ENCODE results near the gene GMPPB. TPM values are rescaled to one million over a fixed set of nuclear protein-coding genes. Genes with fewer than 3 reads are reported as not detected.
A peak's percentile ranks its signal among the peaks of the same experiment; 100 is the strongest.

GMPPB gene
- total and polyA plus RNA-seq, 2 of the 8 experiments (the other 6 are each of a cell fraction or from before 2014, with no cell fraction given), result 20.9 to 23.9 TPM

DNA sequence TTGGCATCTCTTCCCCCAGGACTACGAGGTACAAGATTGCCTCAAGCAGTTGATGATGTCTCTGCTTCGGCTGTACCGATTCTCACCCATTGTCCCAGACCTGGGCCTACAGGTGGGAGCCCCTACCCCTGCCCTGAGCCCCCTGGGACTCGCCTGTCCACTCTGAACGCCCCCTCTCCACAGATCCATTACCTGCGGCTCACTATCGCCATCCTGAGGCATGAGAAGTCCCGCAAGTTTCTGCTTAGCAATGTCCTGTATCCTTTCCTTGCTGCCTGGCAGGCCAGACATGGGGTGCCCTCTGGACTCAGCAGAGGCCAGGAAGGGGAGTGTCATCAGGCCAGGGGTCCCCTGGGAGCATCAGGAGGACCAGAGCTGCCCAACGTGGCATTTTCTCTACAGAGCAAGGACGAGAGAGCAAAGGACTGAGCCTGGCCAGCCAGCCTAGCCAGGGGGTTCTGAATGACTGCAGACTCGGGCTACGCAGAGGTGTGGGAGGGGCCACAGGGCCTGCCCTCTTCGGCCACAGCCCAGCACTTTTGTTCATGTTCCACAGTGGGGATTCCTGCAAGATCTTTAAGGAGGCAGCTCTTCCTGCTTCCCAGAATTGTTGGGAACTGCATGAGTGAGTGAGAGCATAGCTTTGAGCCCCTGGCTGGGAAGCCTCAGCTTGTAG, 23.2 kb downstream of the GMPPB start:
- Histone ChIP-seq H3K4me3 (ENCODE audit: extremely low read depth in 1 of 4, insufficient read depth in 2 of 4, low read depth in 3 of 4, low read length in 4 of 4) (no peak overlapping the region), H3K4me1 (replicated peaks in 1 of 4; ENCODE audit: control insufficient read depth in 3 of 4, insufficient read depth in 4 of 4, low read length in 3 of 4) (peaks cover 0 to 9% (median 5%) of the 10 kb centered on the region in 4 experiments; a peak in 5 of 7 replicates), H3K18ac (ENCODE audit: extremely low read depth, low read length) (no peak overlapping the region), H3K27ac (ENCODE audit: low read depth, low read length) (no peak overlapping the region), H3K9me3 (ENCODE audit: insufficient read depth in 2 of 2, low read depth in 1 of 2, low read length in 1 of 2) (no peaks in the 10 kb centered on the region), H3K4ac (replicated peaks; ENCODE audit: insufficient read length, low read depth, low read length) (no peak overlapping the region), H3K23ac (ENCODE audit: insufficient read length) (no peak overlapping the region), H3K27me3 (replicated peaks in 1 of 4; ENCODE audit: control insufficient read depth in 3 of 4, extremely low read depth in 1 of 4, insufficient read depth in 3 of 4, low read length in 3 of 4) (no peaks in the 10 kb centered on the region), H2AK5ac (ENCODE audit: low read depth, low read length) (no peak overlapping the region), H3K79me1 (ENCODE audit: low read depth, low read length) (no peaks in the 10 kb centered on the region), H3K56ac (replicated peaks; ENCODE audit: insufficient read length, low read depth, low read length) (no peak overlapping the region), H2AFZ (ENCODE audit: low read length) (no peak overlapping the region), H3K23me2 (ENCODE audit: low read depth, low read length) (no peaks in the 10 kb centered on the region), H2BK15ac (ENCODE audit: low read length) (no peak overlapping the region), H3K4me2 (ENCODE audit: insufficient read depth in 1 of 2, low read depth in 2 of 2, low read length in 2 of 2) (no peak overlapping the region), H4K5ac (ENCODE audit: insufficient read length, low read depth, low read length) (no peak overlapping the region), H4K8ac (ENCODE audit: extremely low read depth, insufficient read depth, low read length) (peak overlapping the region; percentile 5; the same call in 1 of the 2 replicates), H2BK12ac (ENCODE audit: low read depth, low read length) (no peak overlapping the region), H2BK5ac (ENCODE audit: low read depth, low read length) (no peak overlapping the region; the same call in 1 of the 2 replicates), H2BK120ac (replicated peaks; ENCODE audit: low read depth, low read length) (no peak overlapping the region), H4K20me1 (replicated peaks in 1 of 2; ENCODE audit: control insufficient read depth in 1 of 2, insufficient read depth in 2 of 2, low read length in 2 of 2) (peaks cover 8 to 13% of the 10 kb centered on the region in 2 experiments), H3K79me2 (ENCODE audit: control insufficient read depth in 1 of 2, insufficient read depth in 2 of 2, low read length in 2 of 2) (no peaks in the 10 kb centered on the region), H4K91ac (replicated peaks; ENCODE audit: insufficient read length, low read length) (no peak overlapping the region), H3K14ac (ENCODE audit: insufficient read length) (no peak overlapping the region), H3K9ac (replicated peaks in 1 of 4; ENCODE audit: extremely low read depth in 1 of 4, low read depth in 3 of 4, low read length in 3 of 4) (peak overlapping the region in 1 of 4 experiments; percentile 2; a peak in 1 of 7 replicates), H3K36me3 (ENCODE audit: control insufficient read depth in 2 of 4, insufficient read depth in 4 of 4, low read length in 3 of 4) (peaks cover 4 to 5% (median 5%) of the 10 kb centered on the region in 4 experiments; a peak in 5 of 8 replicates), H2BK20ac (ENCODE audit: low read length) (no peak overlapping the region)
- ChIA-PET CTCF (ENCODE audit: partially characterized antibody) (interaction anchor here (0.5 to 9.7 kb wide), 65 partner anchors 9 to 562 kb away, joined by 3 to 127 read pairs (median 4); partner anchors contain the start of genes AMIGO3, INKA1, MST1 and MST1R), POLR2A (ENCODE audit: partially characterized antibody) (interaction anchor here (0.6 to 5.7 kb wide), 10 partner anchors 11 to 272 kb away, joined by 3 to 57 read pairs (median 4); partner anchors contain the start of genes AMIGO3 and NICN1)
- DNase-seq (ENCODE audit: low read depth in 1 of 2, low spot score in 2 of 2) (peak in 1 of 2 experiments; percentile 71), FAIRE-seq (no peak)
- 86% methylated on average over 13 of the region's 13 CpGs; no CpG with 5 or more reads in 1 of the 2 experiments for WGBS, 2 experiments (ENCODE audit: extremely low coverage in 1 of 2, insufficient coverage in 1 of 2, insufficient read length in 1 of 2, insufficient replicate concordance in 2 of 2, low coverage in 1 of 2, low lambda C conversion rate in 2 of 2, missing lambda C conversion rate in 1 of 2)
- TF ChIP-seq POLR2A (IDR thresholded peaks at IDR 0.05; ENCODE audit: control extremely low read depth in 1 of 2, low read depth in 2 of 2, low read length in 2 of 2) (no peak), KDM1A (IDR thresholded peaks at IDR 0.05; ENCODE audit: borderline replicate concordance, low read length) (no peak), PHF8 (conservative IDR thresholded peaks at IDR 0.05; ENCODE audit: low read depth, low read length) (no peak), SIRT6 (IDR thresholded peaks at IDR 0.05; ENCODE audit: low read length) (no peak), RAD21 (IDR thresholded peaks at IDR 0.05 in 1 of 2, conservative IDR thresholded peaks at IDR 0.05 in 1 of 2; ENCODE audit: low read depth in 2 of 2, low read length in 2 of 2) (peak; percentile 33 to 46), JUND (IDR thresholded peaks at IDR 0.05; ENCODE audit: low read length) (no peak), POLR2AphosphoS5 (IDR thresholded peaks at IDR 0.05; ENCODE audit: low read depth, low read length) (no peak), TEAD4 (IDR thresholded peaks at IDR 0.05; ENCODE audit: low read depth, low read length) (no peak), SP4 (IDR thresholded peaks at IDR 0.05; ENCODE audit: low read length) (no peak)
- TF ChIP-seq, protein P1, sequence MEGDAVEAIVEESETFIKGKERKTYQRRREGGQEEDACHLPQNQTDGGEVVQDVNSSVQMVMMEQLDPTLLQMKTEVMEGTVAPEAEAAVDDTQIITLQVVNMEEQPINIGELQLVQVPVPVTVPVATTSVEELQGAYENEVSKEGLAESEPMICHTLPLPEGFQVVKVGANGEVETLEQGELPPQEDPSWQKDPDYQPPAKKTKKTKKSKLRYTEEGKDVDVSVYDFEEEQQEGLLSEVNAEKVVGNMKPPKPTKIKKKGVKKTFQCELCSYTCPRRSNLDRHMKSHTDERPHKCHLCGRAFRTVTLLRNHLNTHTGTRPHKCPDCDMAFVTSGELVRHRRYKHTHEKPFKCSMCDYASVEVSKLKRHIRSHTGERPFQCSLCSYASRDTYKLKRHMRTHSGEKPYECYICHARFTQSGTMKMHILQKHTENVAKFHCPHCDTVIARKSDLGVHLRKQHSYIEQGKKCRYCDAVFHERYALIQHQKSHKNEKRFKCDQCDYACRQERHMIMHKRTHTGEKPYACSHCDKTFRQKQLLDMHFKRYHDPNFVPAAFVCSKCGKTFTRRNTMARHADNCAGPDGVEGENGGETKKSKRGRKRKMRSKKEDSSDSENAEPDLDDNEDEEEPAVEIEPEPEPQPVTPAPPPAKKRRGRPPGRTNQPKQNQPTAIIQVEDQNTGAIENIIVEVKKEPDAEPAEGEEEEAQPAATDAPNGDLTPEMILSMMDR (IDR thresholded peaks at IDR 0.05; ENCODE audit: control extremely low read depth in 1 of 3, insufficient read depth in 1 of 3, low read depth in 1 of 3, low read length in 3 of 3), result peak in 2 of 3 experiments; percentile 59 to 66; a peak in 3 of 4 replicates

All from H1 (cell line).